Endothelial cell of hepatic sinusoid (primary cell): ENCODE results near the gene SLC7A7.
"Not testable (repeated sequence)": the region's sequence is repeated elsewhere in the genome, so short reads cannot be mapped to it uniquely, and the experiment has no call there.

Source experiments
- in situ Hi-C: cut with HindIII; loops from 2 replicates; pipeline ENCODE4 v1.10.0; 2017; ENCODE audit warnings: low sequenced_read_pairs

Gene SLC7A7

GRCh38 chr14:22793976-22794375, 21.3 kb downstream of the SLC7A7 start:
- in situ Hi-C loops: no loop called here

GRCh38 chr14:22793550-22793949, 21.7 kb downstream of the SLC7A7 start:
- in situ Hi-C loops: not testable (repeated sequence)

GRCh38 chr14:22792158-22792557, 23.1 kb downstream of the SLC7A7 start:
- in situ Hi-C loops: no loop called here

- in situ Hi-C loops: no loop called here
Observed at GRCh38 chr14:22791301-22791700, 23.9 kb downstream of the SLC7A7 start.

GRCh38 chr14:22786685-22787084, 28.6 kb downstream of the SLC7A7 start:
- in situ Hi-C loops: no loop called here

- in situ Hi-C loops: no loop called here
Observed at GRCh38 chr14:22781301-22781991, 33.8 kb downstream of the SLC7A7 start.

- in situ Hi-C loops: no loop called here
Observed at GRCh38 chr14:22780941-22781300, 34.3 kb downstream of the SLC7A7 start.

- in situ Hi-C loops: no loop called here
Observed at GRCh38 chr14:22780105-22780679, 35.0 kb downstream of the SLC7A7 start.

GRCh38 chr14:22778084-22778483, 37.2 kb downstream of the SLC7A7 start:
- in situ Hi-C loops: no loop called here

GRCh38 chr14:22776849-22777248, 38.4 kb downstream of the SLC7A7 start:
- in situ Hi-C loops: not testable (repeated sequence)

- in situ Hi-C loops: no loop called here
Observed at GRCh38 chr14:22776215-22776614, 39.0 kb downstream of the SLC7A7 start.

GRCh38 chr14:22774011-22774706, 41.1 kb downstream of the SLC7A7 start:
- in situ Hi-C loops: no loop called here

GRCh38 chr14:22773162-22774010, 41.8 kb downstream of the SLC7A7 start:
- in situ Hi-C loops: no loop called here

- in situ Hi-C loops: no loop called here
Observed at GRCh38 chr14:22772725-22773124, 42.5 kb downstream of the SLC7A7 start.

GRCh38 chr14:22770481-22771187, 44.6 kb downstream of the SLC7A7 start:
- in situ Hi-C loops: no loop called here

- in situ Hi-C loops: loop anchor here (5.0 to 10.0 kb wide), 2 partner anchors 37 to 135 kb away; no protein-coding TSS in a partner anchor
Observed at GRCh38 chr14:22769369-22769768, 45.9 kb downstream of the SLC7A7 start.

GRCh38 chr14:22768947-22769346, 46.3 kb downstream of the SLC7A7 start:
- in situ Hi-C loops: loop anchor here (5.0 to 10.0 kb wide), 2 partner anchors 37 to 136 kb away; no protein-coding TSS in a partner anchor

GRCh38 chr14:22767323-22767589, 48.0 kb downstream of the SLC7A7 start:
- in situ Hi-C loops: loop anchor here (5.0 to 10.0 kb wide), 2 partner anchors 35 to 138 kb away; no protein-coding TSS in a partner anchor

GRCh38 chr14:22766457-22767322, 48.5 kb downstream of the SLC7A7 start, which contains the start of gene OXA1L:
TSS of gene OXA1L (plus strand) at chr14:22766688. CDS start at chr14:22766702, 14 bp downstream.
- in situ Hi-C loops: loop anchor here (5.0 to 10.0 kb wide), 2 partner anchors 34 to 138 kb away; no protein-coding TSS in a partner anchor
